ENCODE measurements around the gene BRIP1.
A peak's percentile ranks its signal among the peaks of the same experiment; 100 is the strongest.
"Not testable (repeated sequence)": the region's sequence is repeated elsewhere in the genome, so short reads cannot be mapped to it uniquely, and the experiment has no call there.

Gene BRIP1

GRCh38 chr17:61863801-61864126 is 436 bp upstream of the BRIP1 start:
- TF ChIP-seq CTCF (IDR thresholded peaks at IDR 0.05; ENCODE audit: low read depth, low read length) = no peak
- peak overlapping the region; percentile 85 for H3K4me3 ChIP-seq (ENCODE audit: low read depth, low read length)

GRCh38 chr17:61862105-61862574 is 1.2 kb downstream of the BRIP1 start:
- peak overlapping the region; percentile 85 for H3K4me3 ChIP-seq (ENCODE audit: low read depth, low read length)
- TF ChIP-seq CTCF (IDR thresholded peaks at IDR 0.05; ENCODE audit: low read depth, low read length) = no peak

GRCh38 chr17:61860397-61860796 is 2.9 kb downstream of the BRIP1 start:
- H3K4me3 ChIP-seq (ENCODE audit: low read depth, low read length) = not testable (repeated sequence)

GRCh38 chr17:61856035-61856434 is 7.3 kb downstream of the BRIP1 start:
- no peak overlapping the region for H3K4me3 ChIP-seq (ENCODE audit: low read depth, low read length)
- no peak for TF ChIP-seq CTCF (IDR thresholded peaks at IDR 0.05; ENCODE audit: low read depth, low read length)

DNA sequence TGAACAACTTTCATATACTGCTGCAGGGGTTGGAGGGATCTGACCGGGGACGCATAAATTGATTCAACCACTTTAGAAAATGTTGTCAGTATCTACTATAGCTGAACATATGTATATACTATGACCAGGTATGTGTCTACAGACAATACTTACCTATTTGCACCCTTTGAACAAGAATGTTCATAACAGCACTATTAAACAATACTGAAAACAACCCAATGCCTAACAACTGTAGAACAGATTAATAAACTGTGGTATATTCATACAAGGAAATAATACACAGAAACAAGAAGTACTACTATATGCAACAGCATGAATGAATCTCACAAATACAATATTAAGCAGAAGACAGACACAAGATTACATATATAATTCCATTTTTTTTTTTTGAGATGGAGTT is 10.5 kb downstream of the BRIP1 start:
- no peak overlapping the region for H3K4me3 ChIP-seq (ENCODE audit: low read depth, low read length)
- no peak for TF ChIP-seq CTCF (IDR thresholded peaks at IDR 0.05; ENCODE audit: low read depth, low read length)

GRCh38 chr17:61849674-61850073 is 13.7 kb downstream of the BRIP1 start:
- TF ChIP-seq CTCF (IDR thresholded peaks at IDR 0.05; ENCODE audit: low read depth, low read length) = no peak
- no peak overlapping the region for H3K4me3 ChIP-seq (ENCODE audit: low read depth, low read length)

DNA sequence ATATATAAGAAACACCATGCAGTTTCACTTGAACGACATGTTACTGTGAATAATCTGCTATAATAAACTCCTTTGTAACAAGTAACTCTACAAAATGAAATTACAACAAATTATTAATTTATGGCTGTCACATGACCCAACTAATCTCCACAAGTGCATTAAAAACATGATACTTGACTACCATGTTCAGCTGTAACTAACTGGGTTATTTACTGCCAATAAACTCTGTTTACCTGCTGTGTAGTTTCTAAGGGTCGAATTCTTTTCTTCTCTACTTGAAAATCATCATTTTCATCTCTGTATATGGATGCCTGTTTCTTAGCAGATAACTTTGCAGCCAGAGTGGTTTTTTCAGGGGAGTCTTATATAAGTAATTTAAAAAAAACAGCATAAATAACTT is 14.4 kb downstream of the BRIP1 start:
- no peak for TF ChIP-seq CTCF (IDR thresholded peaks at IDR 0.05; ENCODE audit: low read depth, low read length)
- no peak overlapping the region for H3K4me3 ChIP-seq (ENCODE audit: low read depth, low read length)

DNA sequence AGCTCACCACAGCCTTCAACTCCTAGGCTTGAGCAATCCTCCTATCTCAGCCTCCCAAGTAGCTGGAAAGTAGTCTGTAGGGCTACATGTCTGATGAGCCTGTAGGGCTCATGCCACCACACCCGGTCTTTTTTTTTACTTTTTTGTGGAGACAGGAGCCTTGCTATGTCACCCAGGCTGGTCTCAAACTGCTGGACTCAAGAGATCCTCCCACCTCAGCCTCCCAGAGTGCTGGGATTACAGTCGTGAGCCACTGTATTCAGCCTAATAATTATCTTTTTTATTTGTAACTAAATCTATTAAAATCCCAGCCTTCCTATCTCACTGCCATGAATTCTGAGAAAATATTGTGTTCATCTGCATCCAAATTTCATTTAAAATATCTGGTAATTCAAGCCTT is 15.1 kb downstream of the BRIP1 start:
- TF ChIP-seq CTCF (IDR thresholded peaks at IDR 0.05; ENCODE audit: low read depth, low read length) = no peak
- no peak overlapping the region for H3K4me3 ChIP-seq (ENCODE audit: low read depth, low read length)

All from WI38 (cell line).